Measurements from ENCODE around the gene SHC2.

DNA sequence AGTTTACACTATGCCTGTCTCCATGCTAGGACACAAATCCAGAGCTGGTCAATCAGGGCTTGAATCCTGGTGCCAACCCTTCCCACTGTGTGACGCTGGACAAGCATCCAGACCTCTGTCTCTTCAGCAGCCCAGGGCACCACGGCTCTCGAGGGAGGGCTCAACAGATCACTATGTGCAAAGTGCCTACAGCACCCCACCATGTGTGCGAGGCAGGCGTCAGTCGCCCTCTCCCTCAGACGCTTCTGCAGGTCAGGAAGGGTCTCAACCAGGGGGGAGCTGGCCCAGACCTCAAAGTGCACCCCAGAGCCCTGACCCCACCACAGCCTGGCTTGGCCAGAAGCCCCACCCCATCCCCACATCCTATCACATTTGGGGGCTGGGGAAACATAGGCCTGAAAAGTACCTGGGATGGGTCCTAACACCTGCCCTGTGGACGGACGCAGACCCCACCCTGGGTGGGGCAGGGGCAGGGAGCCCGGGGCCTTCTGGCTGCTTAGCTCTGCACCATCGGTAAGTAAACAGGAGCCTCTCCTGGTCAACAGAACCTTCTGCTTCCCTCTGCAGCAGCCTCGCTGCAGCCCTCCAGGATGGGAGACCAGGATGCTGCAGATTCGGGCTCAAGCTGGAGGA is 49.0 kb downstream of the SHC2 start:
- TF ChIP-seq GATA2 (IDR thresholded peaks at IDR 0.05; ENCODE audit: low read depth, low read length), result no peak
- TF ChIP-seq GATA3 (IDR thresholded peaks at IDR 0.05; ENCODE audit: low read depth, low read length), result no peak
